GM18502 (cell line): ENCODE data around the gene LACTBL1.

Source experiments
- ATAC-seq: cut with Tn5 transposase; IDR thresholded peaks from one replicate; pipeline ENCODE4 v1.9.1; 2021; ENCODE audit warnings: mild to moderate bottlenecking; ENCODE audit not compliant: unreplicated experiment, poor library complexity

LACTBL1 gene

DNA sequence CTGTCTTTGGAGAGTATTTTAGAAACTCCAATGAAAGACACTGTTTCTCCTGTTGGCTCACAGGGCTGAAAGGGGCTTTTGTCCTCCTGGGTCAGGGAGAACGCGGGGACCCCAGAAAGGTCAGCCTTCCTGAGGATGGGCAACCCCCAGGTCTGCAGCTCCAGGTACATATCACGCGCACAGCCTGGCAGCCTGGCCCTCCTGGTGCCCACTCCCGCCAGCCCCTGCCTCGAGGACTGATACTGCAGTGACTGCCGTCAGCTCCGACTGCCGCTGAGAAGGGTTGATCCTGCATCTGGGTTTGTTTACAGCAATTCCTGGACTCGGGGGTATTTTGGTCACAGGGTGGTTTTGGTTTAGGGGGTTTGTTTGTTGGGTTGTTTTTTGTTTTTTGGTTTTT lies 58.5 kb downstream of the LACTBL1 start:
- no peak for ATAC-seq

- ATAC-seq: no peak
These were observed 59.1 kb downstream of the LACTBL1 start for GRCh38 chr1:22913421-22914141.

- ATAC-seq: no peak
These were observed 60.4 kb downstream of the LACTBL1 start for GRCh38 chr1:22912311-22912710.

DNA sequence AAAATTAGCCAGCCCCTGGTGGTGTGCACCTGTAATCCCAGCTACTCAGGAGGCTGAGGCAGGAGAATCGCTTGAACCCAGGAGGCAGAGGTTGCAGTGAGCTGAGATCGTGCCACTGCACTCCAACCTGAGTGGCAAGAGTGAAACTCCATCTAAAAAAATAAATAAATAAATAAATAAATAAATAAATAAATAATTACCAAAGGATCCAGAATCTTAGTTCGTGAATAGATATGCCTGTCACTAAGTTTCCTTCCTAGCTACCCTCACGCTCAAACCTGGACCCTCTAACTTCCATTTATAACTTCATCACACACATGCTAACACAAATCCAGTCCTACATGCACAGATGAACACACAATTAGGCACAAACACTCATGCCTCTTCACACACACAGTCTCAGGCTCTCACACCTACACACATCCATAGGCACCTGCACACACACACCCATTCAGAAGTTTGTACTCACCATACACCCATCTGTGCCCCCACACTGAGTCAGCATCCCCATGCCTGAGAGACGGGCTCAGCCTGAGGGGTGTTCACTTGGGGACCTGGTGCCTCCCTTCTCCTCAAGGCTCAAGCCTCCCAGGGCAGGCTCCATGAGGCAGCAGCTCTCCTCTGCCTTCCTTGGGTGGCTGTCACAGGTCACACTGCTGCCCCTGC lies 61.5 kb downstream of the LACTBL1 start:
- no peak for ATAC-seq

DNA sequence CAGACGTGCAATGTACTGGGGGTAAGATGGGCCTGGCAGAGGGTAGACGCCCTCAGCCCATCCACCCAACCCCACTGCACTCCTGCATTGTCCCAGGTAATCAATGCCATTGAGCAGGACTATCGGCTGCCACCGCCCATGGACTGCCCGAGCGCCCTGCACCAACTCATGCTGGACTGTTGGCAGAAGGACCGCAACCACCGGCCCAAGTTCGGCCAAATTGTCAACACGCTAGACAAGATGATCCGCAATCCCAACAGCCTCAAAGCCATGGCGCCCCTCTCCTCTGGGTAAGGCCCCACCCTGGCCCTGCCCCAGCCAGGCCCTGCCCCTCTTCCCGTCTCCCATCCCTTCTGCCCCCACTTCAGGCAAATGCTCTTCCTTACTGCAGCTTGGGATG lies 62.4 kb downstream of the LACTBL1 start:
- no peak for ATAC-seq

DNA sequence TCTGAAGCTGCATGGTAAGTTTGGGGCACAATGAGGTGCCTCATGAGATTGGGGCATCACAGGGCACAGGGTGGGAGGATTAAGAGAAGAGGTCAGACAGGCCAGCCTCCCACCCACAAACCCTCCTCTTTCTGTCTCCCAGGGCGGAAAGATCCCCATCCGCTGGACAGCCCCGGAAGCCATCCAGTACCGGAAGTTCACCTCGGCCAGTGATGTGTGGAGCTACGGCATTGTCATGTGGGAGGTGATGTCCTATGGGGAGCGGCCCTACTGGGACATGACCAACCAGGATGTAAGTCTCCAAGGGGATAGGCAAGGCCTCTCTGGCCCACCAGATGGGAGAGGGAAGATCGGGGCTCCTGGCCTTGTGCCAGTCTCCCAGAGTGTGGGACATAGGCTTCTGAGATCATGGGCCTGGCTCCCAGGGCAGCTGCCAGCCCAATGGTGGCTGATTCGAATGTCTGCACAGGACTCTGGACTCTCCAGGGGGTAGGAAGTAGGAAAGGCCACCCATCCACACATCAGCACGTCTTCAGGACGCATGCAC lies 63.7 kb downstream of the LACTBL1 start:
- ATAC-seq: no peak

GRCh38 chr1:22907528-22907927 lies 65.1 kb downstream of the LACTBL1 start:
- no peak for ATAC-seq

GRCh38 chr1:22906968-22907367 lies 65.7 kb downstream of the LACTBL1 start:
- ATAC-seq: no peak

GRCh38 chr1:22903113-22903512 lies 69.6 kb downstream of the LACTBL1 start:
- ATAC-seq: no peak
